Activated CD8-positive, alpha-beta memory T cell treated with anti-CD3 and anti-CD28 coated beads, Interleukin-2, amount 50 U/mL, for 48 hours (primary cell): Measurements from ENCODE around the gene CDH20.

Experiments used
- DNase-seq: peaks from one replicate; pipeline ENCODE4 v3.0.0-alpha.2; 2020

The CDH20 gene

DNA sequence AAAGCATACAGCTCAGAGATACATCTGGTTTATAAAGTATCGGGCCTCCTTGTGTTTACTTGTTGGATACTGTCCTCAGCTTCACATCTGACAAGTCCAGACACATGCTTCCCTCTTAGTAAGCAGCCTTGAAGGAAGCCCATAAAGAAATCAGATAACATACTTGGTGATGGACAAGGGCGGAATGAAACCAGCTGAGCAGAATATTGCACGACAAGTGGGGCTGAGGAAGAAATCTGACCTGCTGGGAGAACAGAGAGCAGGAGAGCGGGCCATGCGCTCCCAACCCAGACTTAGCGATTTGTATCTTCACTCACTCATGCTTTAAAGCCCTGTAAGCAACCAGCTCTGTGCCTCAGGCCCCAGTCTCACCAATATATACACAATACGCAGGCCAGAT is 208.4 kb downstream of the CDH20 start:
- no peak for DNase-seq

DNA sequence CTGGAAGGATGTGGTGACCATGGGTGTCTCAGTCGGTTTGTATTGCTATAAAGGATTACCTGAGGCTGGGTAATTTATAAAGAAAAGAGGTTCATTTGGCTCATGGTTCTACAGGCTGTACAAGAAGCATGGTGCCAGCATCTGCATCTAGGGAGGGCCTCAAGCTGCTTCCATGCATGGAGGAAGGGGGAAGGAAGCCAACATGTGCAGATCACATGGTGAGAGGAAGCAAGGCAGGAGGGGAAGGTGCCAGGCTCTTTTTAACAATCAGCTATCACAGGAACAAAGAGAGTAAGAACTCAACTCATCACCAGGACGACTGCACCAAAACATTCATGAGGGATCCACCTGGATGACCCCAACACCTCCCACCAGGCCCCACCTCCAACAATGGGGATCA is 209.4 kb downstream of the CDH20 start:
- DNase-seq: no peak

DNA sequence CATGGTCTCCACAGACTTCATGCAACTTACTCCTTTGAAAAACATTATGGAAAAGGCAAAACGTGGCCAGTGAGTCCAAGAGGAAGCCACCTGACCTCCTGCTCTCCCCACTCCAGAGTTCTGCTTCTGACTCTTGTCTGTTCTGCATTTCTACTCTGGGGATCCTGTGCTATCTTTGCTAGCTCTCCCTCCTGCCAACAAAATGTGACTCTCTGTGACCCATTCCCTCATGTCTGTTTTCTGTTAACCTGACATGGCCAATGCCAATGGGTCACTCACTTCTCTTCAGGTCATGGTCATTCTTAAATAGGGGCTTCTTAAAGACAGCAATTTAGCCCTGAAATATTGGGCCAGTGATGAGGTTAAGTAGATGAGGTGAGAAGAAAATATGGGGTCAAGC is 210.3 kb downstream of the CDH20 start:
- DNase-seq: no peak

DNA sequence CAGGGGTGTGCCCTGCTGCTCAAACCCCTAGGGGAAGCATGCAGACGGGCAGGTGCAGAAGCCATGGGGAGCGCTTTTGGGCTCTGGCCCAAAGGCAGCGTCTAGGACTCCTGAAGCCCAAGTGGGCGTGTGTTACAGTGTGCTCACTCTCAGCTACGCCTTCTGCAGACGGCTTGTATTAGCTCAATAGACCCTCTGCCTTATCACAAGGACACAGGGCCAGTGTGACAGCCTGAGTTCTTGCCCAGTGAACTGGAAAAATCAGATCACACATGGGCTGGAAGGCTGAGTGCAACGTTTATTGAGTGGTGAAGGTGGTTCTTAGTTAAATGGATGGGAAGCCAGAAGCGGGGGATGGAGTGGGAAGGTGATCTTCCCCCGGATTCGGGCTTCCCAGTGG is 210.9 kb downstream of the CDH20 start:
- DNase-seq: no peak

DNA sequence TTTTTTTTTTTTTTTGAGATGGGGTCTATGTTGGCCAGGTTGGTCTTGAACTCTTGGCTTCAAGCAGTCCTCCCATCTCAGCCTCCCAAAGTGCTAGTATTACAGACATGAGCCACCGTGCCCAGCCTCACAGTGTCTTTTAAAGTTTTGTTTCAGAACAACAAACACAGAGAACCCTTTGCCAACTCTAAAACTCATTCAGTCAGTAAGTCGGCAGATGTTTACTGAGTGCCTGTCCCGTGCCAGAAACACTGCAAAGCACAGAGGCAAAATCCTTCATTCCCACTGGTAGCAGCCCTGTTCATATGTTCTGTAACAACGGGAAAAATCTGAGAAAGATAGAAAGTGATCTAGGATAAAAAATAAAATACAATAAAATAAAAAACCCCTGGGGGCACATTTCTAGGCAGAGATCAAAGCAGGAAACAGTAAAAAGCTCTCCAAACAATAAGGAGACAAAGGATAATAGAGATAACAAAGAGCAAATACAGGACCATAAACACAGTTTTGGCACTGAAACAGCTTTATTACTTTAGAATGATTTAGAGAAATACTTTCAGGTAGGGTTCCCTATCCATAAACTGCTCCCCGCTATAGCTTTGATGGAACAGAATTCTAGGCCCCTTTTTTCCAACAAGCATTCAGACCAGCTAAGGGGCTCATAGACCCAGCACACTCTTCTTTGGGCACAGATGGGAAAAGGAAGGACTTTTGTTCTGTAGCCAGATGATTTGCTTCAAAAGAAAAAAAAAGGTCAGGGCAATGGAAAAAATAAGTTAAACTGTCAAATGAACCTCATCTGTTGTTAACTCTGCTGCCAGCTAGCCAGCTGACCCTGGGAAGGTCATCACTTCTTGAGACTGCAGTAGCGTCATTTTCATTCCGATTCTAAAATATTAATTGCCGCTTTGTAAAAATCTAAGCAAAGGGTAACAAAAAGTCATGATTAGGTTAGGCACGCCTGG is 212.3 kb downstream of the CDH20 start:
- no peak for DNase-seq

DNA sequence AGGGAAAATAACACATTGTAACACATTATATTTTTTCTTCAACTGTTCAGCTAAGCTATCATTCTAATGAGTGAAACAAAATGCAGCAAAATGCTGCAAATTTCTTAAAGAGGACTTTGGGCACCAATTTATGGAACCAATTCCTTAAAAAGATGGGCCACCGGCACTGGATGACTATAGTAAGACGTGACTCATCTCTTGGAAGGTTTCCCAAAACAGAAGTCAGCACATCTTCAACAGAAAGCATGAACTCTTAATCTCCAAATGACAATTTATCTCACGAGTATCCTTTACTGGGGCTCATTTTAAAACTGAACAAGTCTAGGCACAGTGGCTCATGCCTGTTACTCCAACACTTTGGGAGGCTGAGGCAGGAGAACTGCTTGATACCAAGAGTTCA is 213.4 kb downstream of the CDH20 start:
- no peak for DNase-seq

DNA sequence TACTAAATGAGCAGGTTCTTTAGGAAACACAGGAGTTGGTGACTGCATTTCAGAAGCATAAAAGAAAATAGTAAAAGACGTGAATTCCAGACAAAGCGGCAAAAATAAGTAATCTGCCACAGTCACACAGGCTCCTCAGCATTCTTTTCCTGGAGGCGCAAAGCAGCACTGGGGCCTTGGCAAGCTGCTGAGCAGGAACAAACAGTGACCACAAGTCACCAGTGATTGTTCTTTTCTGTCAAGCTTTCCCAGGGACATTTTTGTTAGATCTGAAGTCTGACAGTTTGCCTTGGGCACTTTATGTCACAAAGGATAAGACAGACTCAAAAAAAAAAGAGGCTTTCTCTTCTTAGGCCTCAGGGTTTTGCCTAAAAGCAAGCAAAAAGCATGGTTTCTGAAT is 216.2 kb downstream of the CDH20 start:
- DNase-seq: no peak

DNA sequence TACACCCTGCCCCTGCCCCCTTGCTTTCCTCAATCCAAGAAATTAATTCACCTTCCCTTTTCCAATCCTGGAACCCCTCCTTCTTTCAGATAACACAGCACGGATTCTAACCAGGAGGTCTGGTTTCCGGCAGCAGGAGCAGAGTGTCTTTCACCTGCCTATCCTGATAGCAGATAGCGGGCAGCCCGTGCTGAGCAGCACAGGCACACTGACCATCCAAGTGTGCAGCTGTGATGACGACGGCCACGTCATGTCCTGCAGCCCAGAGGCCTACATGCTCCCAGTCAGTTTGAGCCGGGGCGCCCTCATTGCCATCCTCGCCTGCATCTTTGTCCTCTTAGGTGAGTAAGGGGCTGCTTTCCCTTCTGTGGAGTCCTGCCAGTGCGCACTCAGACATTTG is 216.7 kb downstream of the CDH20 start:
- no peak for DNase-seq

DNA sequence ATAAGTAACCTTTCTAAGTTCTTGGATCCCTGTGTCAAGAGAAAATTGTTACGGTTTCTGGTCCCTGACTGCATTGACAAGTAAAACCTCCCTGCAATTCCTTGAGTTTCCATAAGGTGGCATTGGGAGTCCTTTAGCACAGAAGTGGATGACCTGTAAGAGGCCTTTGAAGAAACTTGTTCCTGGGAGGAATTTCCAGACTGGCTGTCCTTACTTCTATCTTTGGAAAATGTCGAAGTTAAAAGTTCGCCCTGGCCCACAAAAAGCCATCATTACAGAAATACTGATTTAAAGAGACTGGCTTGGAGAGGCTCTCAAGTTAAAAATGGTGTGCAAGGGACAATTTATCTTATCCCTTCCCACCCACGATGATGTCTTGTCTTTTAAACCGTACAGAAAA is 218.4 kb downstream of the CDH20 start:
- DNase-seq: no peak

DNA sequence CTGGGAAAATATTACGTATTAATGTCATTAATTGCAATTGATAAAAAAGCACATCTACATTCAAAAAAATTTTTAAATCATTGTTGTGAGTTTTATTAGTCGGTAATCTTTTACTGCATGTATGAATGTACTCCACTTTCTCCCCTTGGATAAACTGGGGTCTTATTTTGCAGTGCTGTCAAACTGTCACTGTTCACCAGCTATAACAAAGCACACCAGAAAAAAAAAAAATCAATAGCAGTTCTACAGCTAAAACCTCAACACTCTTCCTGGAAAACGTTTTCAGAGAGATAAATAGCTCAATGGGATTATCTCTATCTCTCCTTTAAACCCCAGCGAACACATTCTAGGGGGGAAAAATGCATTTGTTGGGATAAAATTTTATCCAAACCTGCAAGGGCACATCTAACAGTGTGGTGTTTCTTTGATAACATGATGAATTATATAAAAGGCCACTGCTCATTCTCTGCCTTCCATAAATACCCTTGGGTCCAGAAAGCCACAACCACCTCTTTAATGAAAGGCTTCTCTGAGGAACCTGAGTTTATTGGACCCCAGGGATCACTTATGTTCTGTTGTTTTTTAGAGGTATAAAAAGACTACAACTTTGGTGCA is 219.9 kb downstream of the CDH20 start:
- no peak for DNase-seq

DNA sequence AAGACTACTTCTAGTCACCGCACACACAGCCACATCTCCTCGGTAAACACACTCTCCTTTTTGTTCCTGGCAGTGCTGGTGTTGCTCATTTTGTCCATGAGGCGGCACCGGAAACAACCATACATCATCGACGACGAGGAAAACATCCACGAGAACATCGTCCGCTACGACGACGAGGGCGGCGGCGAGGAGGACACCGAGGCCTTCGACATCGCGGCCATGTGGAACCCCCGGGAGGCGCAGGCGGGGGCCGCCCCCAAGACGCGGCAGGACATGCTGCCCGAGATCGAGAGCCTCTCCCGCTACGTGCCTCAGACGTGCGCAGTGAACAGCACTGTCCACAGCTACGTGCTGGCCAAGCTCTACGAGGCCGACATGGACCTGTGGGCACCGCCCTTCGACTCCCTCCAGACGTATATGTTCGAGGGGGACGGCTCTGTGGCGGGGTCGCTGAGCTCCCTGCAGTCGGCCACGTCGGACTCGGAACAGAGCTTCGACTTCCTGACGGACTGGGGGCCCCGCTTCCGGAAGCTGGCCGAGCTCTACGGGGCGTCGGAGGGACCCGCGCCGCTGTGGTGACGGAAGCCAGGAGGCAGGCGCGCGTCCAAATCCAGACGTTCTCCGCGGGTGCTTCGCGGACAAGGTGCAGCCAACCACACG is 221.0 kb downstream of the CDH20 start:
- DNase-seq: peak; percentile 55

DNA sequence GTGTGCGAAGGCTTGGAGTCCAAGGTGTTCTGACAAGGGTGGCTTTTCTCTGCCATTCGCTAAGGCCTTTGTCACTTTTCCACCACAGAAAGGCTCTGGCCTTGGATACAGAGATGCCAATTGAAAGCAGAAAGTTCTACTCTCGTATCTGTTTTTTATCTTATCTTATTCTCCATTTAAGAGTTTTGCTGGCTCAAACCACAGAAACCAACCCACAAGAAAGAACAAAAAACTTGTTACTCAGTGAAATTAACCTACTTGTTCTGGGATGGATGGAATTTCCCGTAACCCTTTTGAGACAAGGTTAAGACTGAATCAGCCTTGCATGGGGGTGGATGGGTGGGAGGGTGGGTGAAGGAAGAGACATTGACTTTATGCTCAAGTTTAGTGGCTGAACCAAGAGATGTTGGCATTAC is 221.7 kb downstream of the CDH20 start:
- DNase-seq: no peak

DNA sequence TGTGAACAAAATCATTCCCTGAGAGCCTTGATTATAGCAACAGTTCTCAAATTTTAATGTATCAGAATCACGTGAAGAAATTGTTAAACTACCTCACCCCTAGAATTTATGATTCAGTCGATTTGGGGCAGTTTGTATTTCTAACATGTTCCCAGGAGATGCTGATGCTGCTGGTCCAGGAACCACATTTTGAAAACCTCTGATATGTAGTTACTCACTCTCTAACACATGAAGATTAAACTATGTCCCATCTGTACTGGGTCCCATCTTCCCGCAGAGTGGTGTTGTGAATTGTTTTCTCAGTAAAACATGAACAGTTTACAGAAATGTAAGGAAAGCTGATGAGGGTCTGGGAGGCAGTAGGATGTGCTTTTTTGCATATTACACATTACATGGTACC is 223.1 kb downstream of the CDH20 start:
- no peak for DNase-seq

DNA sequence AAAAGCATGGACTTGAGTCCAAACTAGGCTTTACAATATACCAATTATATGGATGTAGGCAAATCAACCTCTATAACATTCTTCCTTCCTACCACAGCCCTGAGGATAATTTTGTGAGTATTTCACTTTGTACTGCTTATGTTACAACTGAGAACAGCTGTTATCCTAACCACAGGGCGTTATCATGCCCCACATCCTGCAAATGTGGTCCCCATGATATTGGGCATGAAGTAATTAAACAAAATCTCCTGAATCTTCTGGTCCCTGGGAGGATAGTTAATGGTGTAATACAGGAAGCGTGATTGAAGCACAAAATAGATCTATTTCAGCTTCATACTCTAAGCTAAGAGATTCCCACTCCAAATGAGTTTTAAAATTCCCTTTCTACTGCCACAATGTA is 223.6 kb downstream of the CDH20 start:
- DNase-seq: no peak

DNA sequence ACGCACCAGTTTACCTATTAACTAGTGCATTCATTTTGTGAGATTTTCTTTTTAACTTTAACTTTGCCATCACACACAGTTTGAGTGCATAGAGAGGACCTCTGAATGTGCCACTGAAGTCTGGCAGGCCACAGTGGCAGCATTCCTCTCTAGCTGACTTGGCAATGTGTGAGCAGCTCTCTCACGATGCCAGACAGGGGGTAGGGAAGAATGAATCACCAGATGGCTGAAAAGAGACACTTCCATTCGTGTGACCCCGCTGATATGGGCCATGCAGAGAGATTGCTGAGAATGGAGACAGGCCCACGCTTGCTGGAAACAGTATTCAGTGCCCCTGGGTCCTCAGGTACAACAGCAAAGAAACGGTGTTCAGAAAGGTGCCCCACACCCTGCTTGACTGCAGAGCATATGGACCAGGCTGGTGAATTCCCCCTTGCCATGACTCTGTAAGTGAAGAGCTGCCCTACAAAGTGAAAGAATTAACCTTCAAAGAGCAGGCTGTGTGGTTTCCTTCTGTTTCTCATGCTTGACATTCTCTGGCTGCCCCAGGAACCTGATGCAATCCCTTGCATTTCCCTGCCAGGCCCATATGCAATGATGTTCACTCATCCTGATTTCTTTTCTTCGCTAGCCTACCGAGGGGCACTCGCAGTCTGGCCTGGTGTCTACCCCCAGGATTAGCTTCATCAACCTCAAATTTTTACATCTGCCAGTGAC is 236.1 kb downstream of the CDH20 start:
- no peak for DNase-seq

DNA sequence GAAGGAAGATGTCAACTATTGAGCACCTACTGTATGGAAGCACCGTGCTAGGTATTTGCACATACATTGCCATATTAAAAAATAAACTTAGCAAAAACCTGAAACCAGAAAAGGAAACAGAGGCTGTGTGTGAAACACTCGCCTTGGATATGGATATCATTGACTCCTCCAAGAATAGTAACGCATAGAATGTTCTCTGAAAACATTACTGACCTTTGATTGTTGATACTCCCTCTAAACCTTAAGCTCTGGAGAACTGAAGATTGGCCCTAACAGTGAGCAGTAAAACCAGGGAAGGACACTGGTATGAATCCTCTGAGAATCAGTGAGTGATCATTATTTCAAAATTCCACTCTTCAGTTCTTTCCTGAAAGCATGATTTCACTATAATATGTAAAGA is 236.8 kb downstream of the CDH20 start:
- DNase-seq: no peak

DNA sequence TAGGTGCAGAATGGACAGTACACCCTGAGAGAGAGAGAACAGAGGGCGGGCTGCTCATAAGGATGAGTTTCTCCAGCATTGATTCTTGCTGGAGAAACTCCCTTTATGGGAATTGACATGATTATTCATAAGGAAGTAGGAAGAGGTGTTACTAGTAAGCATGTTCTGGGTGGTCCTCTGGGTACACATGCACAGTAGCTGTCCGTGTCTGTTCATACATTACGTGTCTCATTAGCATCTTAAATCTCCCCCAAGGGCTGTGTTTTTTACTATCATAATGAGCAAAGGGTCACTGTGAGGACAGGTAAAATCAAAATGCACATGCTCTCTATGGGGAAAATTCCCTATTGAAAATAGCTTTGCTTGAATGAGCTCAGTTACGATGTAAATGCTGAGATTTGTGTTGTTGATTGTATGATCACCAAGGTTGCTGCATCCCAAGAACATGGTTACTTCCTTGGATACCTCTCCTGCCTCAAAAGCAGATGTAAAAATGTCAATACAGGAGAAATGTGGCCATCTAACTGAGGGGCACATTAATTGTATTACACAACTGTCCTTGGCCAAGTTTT is 238.9 kb downstream of the CDH20 start:
- DNase-seq: no peak

DNA sequence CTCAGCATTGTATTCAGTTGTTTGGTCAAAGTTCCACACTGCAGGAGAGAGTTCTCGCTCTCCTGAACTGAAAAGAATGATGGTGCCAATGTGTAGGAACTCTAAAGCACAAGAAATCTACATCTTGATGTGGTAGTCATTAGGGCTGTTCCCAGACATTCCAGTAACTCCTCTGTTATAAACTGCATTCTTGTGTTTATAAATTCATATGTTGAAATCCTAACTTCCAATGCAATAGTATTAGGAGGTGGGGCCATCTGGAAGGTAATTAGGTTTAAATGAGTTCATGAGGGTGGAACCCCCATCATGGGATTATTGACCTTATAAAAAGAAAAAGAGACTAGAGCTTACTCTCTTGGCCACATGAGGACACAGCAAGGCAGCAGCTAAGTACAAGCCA is 239.6 kb downstream of the CDH20 start:
- DNase-seq: no peak

DNA sequence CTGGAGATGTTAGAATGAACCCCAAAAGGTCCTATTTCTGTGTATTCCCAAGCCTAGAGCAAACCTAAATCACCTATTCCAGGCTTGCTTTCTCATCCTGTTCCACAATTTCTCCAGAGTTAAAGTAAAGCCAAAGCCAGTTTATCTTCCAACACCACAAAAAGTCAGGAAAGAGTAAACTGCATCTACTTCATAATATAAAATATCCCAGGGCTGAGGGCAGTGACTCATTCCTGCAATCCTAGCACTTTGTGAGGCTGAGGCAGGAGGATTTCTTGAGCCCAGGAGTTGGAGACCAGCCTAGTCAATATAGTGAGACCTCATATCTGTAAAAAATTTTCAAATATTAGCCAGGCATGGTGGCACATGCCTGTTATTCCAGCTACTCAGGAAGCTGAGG is 241.4 kb downstream of the CDH20 start:
- DNase-seq: no peak

DNA sequence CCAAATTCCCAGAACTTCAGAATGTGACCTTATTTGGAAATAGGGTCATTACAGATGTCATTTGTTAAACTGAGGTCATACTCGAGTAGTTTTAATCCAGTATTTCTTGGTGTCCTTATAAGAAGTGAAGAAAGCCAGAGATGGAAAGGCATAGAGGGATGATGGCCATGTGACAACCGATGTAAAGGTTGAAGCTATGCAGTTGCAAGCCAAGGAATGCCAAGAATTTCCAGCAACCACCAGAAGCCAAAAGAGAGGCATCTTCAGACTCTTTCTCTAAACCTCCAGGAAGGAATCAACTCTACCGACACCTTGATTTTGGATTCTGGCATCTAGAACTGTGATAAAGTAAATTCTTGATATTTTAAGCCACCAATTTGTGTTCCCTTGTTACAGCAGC is 242.2 kb downstream of the CDH20 start:
- no peak for DNase-seq

DNA sequence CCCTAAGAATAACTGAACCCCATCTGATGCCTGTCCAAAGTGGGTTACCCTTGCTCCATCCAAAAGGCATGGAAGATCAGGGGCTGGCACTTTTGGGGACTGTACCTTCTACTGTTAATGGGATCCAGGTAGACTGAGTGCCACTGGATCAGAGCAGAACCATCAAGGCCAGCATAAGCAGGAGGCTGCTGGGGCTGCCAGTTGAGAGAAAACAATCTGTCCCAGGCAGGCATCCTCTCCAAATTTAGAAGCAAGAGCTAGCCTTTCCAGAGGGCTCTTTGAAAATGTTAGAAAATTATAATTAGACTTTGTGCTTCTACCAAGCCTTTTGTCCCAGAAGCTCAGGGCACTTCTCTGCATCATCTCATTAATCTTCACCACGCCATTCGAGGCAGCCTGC is 245.6 kb downstream of the CDH20 start:
- DNase-seq: no peak

DNA sequence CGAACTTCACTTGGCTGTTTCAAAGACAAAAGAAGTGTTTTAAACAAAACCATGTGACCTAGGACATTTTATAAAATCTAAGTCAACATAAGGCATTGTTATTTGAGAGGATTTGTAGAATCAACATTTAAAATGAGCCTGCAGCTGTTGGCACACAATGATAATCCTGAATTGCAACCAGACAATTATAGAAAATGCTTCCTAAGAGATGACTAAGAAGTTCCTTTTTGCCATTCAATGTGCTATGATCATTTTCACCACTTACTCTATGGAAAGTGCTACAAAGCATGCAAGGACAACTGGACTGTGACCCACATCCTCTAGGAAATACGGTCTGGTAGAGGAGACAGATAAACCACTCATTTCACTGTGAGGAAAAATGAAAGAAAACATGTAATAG is 246.4 kb downstream of the CDH20 start:
- no peak for DNase-seq

DNA sequence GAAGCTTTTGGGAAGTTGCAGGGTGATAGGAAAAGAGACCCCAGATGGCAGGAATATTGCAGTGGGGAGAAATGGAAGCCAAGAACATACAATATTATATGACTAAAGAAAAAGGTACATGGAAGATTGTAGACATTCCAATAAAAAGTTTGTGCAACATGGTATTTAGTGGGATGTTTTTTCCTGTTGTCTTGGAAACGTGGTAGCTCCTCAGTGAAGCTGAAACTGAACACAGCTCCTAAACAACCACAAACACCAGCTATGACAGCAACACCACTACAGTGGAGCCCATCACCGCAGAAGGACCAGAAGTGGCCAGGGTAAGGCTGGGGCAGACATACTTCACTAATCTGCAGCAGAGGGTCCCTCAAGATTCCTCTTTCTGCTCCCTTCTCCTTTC is 246.8 kb downstream of the CDH20 start:
- no peak for DNase-seq
